ENCODE data around the gene SH3D19. TPM values are rescaled to one million over a fixed set of nuclear protein-coding genes. Genes with fewer than 3 reads are reported as not detected.
"Not testable (repeated sequence)": the region's sequence is repeated elsewhere in the genome, so short reads cannot be mapped to it uniquely, and the experiment has no call there.

Gene SH3D19
- total RNA-seq, 4 donors from 2014 or later: 159 to 295 (median 224) TPM

DNA sequence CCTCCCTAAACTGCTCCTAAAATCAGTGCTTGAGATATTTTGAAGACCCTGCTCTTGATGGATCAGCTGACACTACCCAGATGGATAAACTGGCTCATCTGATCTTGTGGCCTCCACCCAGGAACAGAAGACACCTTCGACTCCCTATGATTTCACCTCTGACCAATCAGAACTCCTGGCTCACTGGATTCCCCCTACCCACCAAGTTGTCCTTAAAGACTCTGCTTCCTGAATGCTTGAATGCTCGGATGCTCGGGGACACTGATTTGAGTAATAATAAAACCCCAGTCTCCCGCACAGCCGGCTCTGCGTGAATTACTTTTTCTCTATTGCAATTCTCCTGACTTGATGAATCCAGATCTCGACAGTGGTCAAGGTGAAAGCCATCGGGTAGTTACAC lies 237.9 kb downstream of the SH3D19 start:
- no peaks in the 10 kb centered on the region for H3K9me3 ChIP-seq
- no peak for DNase-seq
- no peak overlapping the region for H3K4me3 ChIP-seq
- no peaks in the 10 kb centered on the region for H3K4me1 ChIP-seq
- H3K27me3 ChIP-seq: no peaks in the 10 kb centered on the region
- no peak for TF ChIP-seq POLR2A (IDR thresholded peaks at IDR 0.05)
- TF ChIP-seq, protein P1, sequence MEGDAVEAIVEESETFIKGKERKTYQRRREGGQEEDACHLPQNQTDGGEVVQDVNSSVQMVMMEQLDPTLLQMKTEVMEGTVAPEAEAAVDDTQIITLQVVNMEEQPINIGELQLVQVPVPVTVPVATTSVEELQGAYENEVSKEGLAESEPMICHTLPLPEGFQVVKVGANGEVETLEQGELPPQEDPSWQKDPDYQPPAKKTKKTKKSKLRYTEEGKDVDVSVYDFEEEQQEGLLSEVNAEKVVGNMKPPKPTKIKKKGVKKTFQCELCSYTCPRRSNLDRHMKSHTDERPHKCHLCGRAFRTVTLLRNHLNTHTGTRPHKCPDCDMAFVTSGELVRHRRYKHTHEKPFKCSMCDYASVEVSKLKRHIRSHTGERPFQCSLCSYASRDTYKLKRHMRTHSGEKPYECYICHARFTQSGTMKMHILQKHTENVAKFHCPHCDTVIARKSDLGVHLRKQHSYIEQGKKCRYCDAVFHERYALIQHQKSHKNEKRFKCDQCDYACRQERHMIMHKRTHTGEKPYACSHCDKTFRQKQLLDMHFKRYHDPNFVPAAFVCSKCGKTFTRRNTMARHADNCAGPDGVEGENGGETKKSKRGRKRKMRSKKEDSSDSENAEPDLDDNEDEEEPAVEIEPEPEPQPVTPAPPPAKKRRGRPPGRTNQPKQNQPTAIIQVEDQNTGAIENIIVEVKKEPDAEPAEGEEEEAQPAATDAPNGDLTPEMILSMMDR (IDR thresholded peaks at IDR 0.05): no peak
- H3K27ac ChIP-seq: no peak overlapping the region
- H3K36me3 ChIP-seq: no peaks in the 10 kb centered on the region

DNA sequence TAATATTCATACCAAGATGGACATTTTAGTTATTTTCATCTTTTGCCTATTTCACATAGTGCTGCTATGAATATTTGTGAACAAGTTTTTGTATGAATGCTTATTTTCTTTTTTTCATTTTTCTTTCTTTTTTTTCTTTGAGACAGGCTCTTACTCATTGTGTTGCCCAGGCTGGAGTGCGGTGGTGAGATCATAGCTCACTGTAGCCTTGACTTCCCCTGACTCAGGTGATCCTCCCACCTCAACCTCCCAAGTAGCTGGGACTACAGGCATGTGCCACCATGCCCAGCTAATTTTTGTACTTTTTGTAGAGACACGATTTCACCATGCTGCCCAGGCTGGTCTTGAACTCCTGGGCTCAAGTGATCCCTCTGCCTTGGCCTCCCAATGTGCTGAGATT lies 247.4 kb downstream of the SH3D19 start:
- DNase-seq, H3K4me1 ChIP-seq, H3K9me3 ChIP-seq, H3K36me3 ChIP-seq, H3K27ac ChIP-seq, H3K27me3 ChIP-seq, H3K4me3 ChIP-seq: not testable (repeated sequence)

DNA sequence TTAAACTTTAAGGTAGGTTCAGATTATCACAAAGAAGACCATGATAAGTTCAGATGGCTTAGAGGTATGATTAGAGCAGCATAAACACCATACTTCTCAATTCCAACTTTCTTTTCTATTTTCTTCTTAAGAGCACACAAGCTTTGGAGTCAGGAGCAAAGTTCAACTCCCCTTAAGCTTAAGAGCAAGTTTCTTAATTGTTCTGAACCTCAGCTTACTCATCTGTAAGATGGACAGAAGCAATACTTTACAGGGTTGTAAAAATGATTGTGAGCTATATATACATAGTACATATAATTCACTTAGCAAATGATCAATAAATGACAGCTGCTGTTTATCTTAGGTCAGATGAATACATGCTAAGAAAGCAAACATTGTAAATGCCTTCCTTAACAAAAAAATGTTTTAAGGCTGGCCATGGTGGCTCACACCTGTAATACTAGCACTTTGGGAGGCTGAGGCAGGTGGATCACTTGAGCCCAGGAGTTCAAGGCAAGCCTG lies 250.9 kb downstream of the SH3D19 start:
- no peaks in the 10 kb centered on the region for H3K27me3 ChIP-seq
- no peak for TF ChIP-seq POLR2A (IDR thresholded peaks at IDR 0.05)
- no peak overlapping the region for H3K27ac ChIP-seq
- no peaks in the 10 kb centered on the region for H3K4me1 ChIP-seq
- no peak overlapping the region for H3K4me3 ChIP-seq
- no peaks in the 10 kb centered on the region for H3K36me3 ChIP-seq
- no peak for DNase-seq
- no peaks in the 10 kb centered on the region for H3K9me3 ChIP-seq

Small RNA genes within 50 kb of the gene (small RNA-seq; reads per million reads assigned to genes)
- gene AC104819.2: 0 to 0.06 reads per million in 2 donors
- 0 reads per million in 2 donors for gene RNU6-1282P
- 0 reads per million in 2 donors for gene SNORD73A
- gene SNORD73B: 0.83 to 1.1 reads per million in 2 donors

Other genes starting within 250 kb of the SH3D19 start
- gene RPS3A, start 226.0 kb downstream of the SH3D19 start, total RNA-seq: 1,000 to 10,000 TPM in 2 of 4 donors, 100 to 1,000 TPM in 2; 879 to 3,561 (median 1,074) TPM
- gene PRSS48, start 48.4 kb downstream of the SH3D19 start, total RNA-seq: not detected
- gene FHIP1A, start 83.6 kb upstream of the SH3D19 start, total RNA-seq: 10 to 100 TPM; 11.6 to 32.4 (median 30.7) TPM

Measured in Peyer's patch (tissue), 4 donors.